NCI-H82 treated with DMSO at 0.1 percent for 48 hours (cell line): ENCODE results near the gene ABCA10.
"Not testable (repeated sequence)": the region's sequence is repeated elsewhere in the genome, so short reads cannot be mapped to it uniquely, and the experiment has no call there.

Experiments
- DNase-seq: peaks from one replicate; lab custom pipeline; 2025; ENCODE audit not compliant: unreplicated experiment; lab: John Stamatoyannopoulos, UW

Gene ABCA10

DNA sequence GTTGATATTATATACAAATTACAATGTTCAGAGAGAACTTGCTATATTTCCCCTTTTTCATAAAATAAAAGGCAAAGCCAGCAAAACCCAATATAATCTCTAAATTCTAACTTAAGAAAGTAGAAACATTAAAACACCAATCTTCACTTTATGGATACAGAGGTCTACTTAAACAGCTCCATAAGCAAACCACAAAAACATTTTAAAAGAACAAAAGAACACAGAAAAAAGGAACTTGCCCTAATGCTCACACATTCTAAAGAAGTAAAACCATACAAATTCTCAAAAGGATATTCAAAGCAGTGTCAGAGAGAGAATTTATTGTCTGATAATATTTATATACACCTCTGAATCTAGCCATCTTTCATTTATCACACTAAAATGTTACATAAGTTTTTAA is 606 bp downstream of the ABCA10 start:
- DNase-seq = no peak

- no peak for DNase-seq
These were observed 1.1 kb downstream of the ABCA10 start for GRCh38 chr17:69227541-69227940.

DNA sequence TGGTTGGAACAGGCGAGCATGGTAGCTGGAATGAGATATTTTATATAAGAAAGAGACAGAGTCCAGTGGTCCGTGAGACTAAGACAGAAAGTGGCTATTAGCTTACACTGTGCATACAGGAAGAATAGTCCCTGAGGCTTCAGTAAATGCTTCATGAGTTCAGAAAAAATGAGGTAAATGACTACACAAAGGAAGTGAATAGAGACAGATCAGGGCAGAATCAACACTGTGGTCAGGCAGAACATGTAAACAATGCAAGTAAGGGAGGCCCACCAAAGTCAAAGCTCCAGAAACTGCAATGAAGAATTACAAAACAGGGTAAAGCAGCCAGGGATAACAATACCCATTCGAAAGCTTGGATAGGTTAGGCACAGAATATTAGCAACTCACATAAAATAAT is 4.8 kb downstream of the ABCA10 start:
- DNase-seq = no peak

DNA sequence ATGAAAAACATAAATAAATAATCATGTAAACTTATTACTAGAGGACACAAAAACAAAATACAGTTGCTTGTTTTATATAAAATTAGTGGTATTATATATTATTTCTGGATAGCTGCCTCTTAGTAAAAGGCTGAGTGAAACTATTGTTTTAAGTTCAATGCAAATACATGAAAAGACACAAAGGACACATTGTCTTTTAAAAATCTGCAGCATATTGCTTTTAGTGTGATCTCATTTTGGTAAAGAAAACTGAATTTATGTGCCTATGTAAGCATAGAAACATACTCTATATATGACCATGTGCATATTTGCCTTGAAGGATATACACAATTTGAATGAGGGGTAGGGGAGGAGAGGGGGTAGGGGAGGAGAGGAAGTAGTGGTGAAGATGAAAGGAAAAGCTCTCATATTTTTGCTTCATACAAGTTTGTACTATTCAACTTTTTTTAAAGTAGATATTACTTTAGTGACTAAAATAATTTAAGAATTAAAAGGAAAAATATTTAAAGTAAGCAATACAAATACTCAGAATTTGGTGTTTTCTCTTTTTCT is 5.8 kb downstream of the ABCA10 start:
- no peak for DNase-seq

DNA sequence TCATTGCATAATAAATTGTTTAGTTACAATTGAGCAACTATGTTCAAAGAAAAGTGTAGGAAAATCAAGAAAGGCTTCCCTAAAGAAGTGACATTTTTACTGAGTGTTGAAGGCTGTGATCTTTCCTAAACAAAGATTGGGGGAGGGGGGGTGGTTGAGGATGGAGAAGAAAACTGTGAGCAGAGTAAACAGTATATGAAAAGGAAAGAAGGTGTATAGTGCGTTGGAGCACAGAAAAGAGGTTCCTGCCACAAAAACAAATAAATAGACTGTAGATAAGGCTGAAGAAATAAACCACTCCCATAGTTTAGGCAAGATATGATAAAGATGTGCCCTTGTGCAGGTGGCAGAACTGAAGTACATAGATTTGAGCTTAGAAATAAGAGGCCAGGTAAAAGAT is 8.5 kb downstream of the ABCA10 start:
- DNase-seq = no peak

- no peak for DNase-seq
These were observed 9.6 kb downstream of the ABCA10 start for GRCh38 chr17:69218986-69219385.

GRCh38 chr17:69213059-69213813 is 15.4 kb downstream of the ABCA10 start:
- no peak for DNase-seq

DNA sequence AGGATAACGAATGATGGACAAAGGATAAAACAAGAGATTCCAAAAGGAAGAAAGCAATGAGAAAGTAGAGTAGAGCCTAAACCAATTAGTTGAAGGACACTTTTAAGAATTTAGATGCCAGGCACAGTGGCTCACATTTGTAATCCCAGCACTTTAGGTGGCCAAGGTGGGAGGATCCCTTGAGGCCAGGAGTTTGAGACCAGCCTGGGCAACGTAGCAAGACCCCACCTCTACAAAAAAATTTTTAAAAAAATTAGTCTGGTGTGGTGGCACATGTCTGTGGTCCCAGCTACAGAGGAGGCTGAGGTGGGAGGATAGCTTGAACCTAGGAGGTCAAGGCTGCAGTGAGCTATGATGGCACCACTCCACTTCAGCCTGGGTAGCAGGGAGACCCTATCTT is 20.0 kb downstream of the ABCA10 start:
- DNase-seq = no peak

GRCh38 chr17:69207151-69207550 is 21.5 kb downstream of the ABCA10 start:
- DNase-seq = no peak

GRCh38 chr17:69198238-69198637 is 30.4 kb downstream of the ABCA10 start:
- no peak for DNase-seq

- DNase-seq = not testable (repeated sequence)
These were observed 32.4 kb downstream of the ABCA10 start for GRCh38 chr17:69196105-69196653.

DNA sequence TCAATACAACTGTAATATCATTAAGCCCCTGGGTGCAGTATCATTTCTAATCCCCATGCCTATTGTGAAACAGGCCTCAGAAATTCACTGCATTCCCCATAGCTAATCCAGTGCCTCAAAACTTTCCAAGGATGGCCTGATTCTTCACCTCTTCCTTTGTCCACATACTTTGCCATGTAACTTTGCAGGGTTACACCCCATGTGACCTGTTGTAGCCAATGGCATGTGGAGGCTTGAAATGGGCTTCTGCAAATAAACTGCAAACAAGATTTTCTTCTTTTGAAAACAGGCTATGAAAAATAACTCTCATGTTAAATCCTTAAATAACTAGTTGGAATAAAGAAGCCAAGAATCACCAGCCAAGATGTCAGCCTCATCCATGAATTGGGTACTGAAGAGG is 35.9 kb downstream of the ABCA10 start:
- no peak for DNase-seq

GRCh38 chr17:69188796-69189195 is 39.8 kb downstream of the ABCA10 start:
- DNase-seq = no peak

GRCh38 chr17:69188064-69188463 is 40.6 kb downstream of the ABCA10 start:
- DNase-seq = no peak

- no peak for DNase-seq
These were observed 41.3 kb downstream of the ABCA10 start for GRCh38 chr17:69187294-69187693.

DNA sequence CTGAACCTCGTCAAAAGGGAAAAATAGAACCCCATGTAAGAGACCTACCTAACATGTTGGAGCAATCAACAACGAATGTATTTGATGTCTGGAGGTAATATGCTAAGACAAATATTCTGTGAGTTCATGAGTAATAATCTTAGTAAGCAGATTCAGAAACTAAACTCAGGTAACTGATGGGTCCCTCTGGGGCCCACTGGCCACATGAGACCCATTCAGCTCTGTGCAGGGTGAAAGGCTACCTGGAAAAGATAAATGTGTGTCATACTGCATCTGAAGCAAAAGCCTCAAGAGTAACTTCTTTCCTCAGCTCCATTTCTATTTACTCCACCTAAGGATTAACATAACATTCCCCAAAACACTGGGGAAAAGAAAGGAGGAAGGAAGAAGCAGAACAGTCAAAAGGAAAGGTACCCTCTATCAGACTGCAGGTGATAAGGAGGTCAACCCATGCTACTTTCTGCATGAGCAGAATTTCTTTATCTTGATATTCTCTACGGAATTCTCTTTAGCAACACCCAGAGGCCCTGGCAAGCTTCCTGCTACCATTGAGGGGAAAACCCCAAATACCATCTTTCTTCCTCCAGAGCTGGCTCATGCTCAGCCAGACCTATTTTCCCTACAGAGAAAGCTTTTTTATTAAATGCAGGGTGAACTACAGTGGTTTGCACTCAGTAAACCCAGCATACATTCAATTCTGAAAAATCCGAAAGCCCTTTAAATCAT is 49.2 kb downstream of the ABCA10 start:
- no peak for DNase-seq

GRCh38 chr17:69176457-69176795 is 52.2 kb downstream of the ABCA10 start:
- DNase-seq = no peak

DNA sequence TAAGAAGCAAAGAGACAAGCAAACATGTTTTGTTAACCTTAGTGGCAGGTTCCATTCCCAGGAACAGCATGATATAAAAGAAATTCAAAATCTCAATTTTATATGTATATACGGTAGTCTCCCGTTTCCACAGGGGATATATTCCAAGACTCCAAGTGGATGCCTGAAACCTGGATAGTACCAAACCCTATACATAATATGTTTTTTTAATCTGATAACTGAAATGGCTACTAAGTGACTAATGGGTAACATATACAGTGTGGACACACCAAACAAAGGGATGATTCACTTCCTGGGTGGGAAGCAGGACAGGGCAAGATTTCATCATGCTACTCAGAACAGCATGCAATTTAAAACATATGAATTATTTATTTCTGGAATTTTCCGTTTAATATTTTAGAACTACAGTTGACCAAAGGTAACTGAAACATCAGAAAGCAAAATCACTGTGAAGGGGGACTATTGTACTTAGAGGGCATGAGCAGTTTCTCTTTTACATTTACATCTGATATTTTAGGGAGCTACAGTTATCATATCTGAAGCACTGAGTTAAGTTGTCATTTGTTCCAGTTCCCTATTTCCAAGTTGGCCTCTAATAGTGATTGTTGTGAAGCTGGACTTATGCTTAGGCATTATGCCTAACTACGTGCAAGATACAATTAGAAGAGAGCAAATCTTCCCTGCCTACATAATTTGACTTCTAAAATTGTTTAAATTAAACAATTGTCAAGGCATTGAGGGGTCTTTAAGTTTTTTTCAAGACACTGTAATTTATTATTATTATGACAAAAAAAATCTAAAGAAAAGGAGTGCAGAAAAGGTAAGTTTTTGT is 52.8 kb downstream of the ABCA10 start:
- no peak for DNase-seq

DNA sequence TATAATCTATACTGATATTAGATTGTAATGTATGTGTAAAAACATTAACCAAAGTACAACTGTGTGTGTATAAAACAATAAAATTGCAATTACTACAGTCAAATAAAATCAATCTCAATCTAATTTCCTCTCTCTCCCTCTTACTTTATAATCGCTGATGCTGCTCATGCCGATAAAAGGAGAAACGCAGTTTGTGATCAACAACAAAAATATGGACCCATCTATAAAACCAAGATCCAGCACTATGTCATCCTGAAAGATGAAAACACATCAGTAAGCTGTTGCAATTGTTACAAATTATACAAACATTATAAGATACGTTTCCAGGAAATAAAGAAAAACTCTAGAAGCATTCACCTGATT is 53.4 kb downstream of the ABCA10 start:
- DNase-seq = no peak

DNA sequence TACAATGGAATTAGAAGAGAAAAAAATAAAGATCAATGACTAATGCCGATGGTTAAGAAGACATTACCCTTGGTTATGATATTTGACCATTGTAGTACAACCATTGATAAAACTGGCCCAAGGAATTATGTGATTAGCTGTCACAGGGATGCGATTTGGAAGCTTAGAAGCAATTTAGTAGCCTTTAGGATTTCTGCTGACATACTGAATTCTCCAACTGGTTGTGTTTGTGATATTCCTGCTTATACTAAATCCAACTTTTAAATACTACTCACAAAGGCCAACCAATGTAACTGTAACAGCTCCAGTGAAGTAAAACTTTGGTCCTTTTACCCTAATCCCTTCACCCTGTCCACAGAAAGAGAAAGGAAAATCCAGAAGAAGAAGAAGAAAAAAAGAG is 55.5 kb downstream of the ABCA10 start:
- DNase-seq = no peak

- no peak for DNase-seq
These were observed 58.2 kb downstream of the ABCA10 start for GRCh38 chr17:69170377-69170776.
